Smooth muscle cell (in vitro differentiated cells): ENCODE measurements around the gene PDZRN4. TPM values are rescaled to one million over a fixed set of nuclear protein-coding genes. Genes with fewer than 3 reads are reported as not detected.

Experiments
- DNase-seq: peaks from one replicate; lab custom pipeline; 2025; ENCODE audit not compliant: unreplicated experiment; lab: John Stamatoyannopoulos, UW
- H2AFZ ChIP-seq: fragments of 200-600 bp; sonication (generic); 2 replicates; pipeline ENCODE4 v1.6.0; 2016; ENCODE audit warnings: antibody characterized with exemption, low read depth, mild to moderate bottlenecking
- H3F3A ChIP-seq: fragments of 200-600 bp; sonication (generic); 2 replicates; pipeline ENCODE4 v1.6.0; 2017; ENCODE audit warnings: antibody characterized with exemption, low read depth
- H3K27ac ChIP-seq: fragments of 200-600 bp; sonication (generic); 2 replicates; pipeline ENCODE4 v1.5.1; 2016; ENCODE audit warnings: low read depth, mild to moderate bottlenecking
- H3K27me3 ChIP-seq: fragments of 200-600 bp; sonication (generic); 2 replicates; pipeline ENCODE4 v1.6.1; 2016; ENCODE audit warnings: low read depth, mild to moderate bottlenecking
- H3K36me3 ChIP-seq: fragments of 200-600 bp; sonication (generic); 2 replicates; pipeline ENCODE4 v1.5.1; 2016; ENCODE audit warnings: low read depth
- H3K4me1 ChIP-seq: fragments of 200-600 bp; sonication (generic); 2 replicates; pipeline ENCODE4 v1.5.1; 2016; ENCODE audit warnings: low read depth
- H3K4me2 ChIP-seq: fragments of 200-600 bp; sonication (generic); 2 replicates; pipeline ENCODE4 v1.6.0; 2016; ENCODE audit warnings: mild to moderate bottlenecking
- H3K4me3 ChIP-seq: fragments of 200-600 bp; sonication (generic); 2 replicates; pipeline ENCODE4 v1.5.1; 2016; ENCODE audit warnings: mild to moderate bottlenecking
- H3K79me2 ChIP-seq: fragments of 200-600 bp; sonication (generic); 2 replicates; pipeline ENCODE4 v1.6.0; 2016; ENCODE audit warnings: low read depth, mild to moderate bottlenecking
- H3K9ac ChIP-seq: fragments of 200-600 bp; sonication (generic); 2 replicates; pipeline ENCODE4 v1.6.0; 2016; ENCODE audit warnings: low read depth
- H3K9me3 ChIP-seq: fragments of 200-600 bp; sonication (generic); replicated peaks from 2 replicates; pipeline ENCODE4 v1.5.1; 2016; ENCODE audit warnings: low read depth
- H4K20me1 ChIP-seq: fragments of 200-600 bp; sonication (generic); 2 replicates; pipeline ENCODE4 v1.6.0; 2016; ENCODE audit warnings: low read depth
- WGBS: methylation state at CpG from one replicate; pipeline ENCODE4 v1.1.7; 2016; ENCODE audit warnings: low lambda C conversion rate; 5-methylcytosine and 5-hydroxymethylcytosine counted together
- polyA plus RNA-seq: library from polyadenylated mRNA; unstranded; fragments of >200 nt; fragmentation: Nextera tagmentation; extraction: Ambion mirVana; gene quantifications from 2 replicates; pipeline ENCODE4 v1.2.1, GENCODE V29; 2016
- total RNA-seq: library from RNA; depleted of rRNA; stranded (reverse); fragments of >200 nt; gene quantifications from 2 replicates; pipeline ENCODE4 v1.2.3, GENCODE V29; 2014
- TF ChIP-seq, protein P1 (sequence below): fragments of 200-600 bp; sonication (generic); IDR thresholded peaks from 2 replicates; pipeline ENCODE4 v1.5.1; 2017; ENCODE audit warnings: borderline replicate concordance, mild to moderate bottlenecking, antibody characterized with exemption; ENCODE audit not compliant: insufficient read depth, poor library complexity, severe bottlenecking

The PDZRN4 gene
- total and polyA plus RNA-seq, 2 experiments from 2014 or later: 4.7 to 5.4 TPM

DNA sequence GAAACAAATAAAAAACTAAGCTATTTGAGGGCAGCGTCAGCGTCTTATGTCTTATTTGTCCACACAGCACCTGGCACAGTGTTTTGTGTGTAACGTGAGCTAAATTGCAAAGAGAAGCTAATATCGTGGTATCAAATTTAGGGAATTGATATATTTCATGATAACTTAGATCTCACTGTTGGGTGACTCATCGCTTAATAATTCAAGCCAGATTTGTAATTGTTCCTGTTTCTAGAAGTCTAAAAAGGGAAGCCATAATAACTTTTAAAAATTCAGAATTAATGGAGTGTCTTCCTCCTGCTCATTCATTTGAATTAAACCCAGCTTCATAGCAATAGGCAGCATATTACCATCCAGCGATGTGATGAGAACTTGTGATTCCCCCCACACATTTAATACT lies 214.7 kb downstream of the PDZRN4 start:
- Histone ChIP-seq H3K4me3 (no peak overlapping the region), H3F3A (no peaks in the 10 kb centered on the region), H2AFZ (no peak overlapping the region), H3K9ac (no peak overlapping the region), H4K20me1 (no peaks in the 10 kb centered on the region), H3K79me2 (no peaks in the 10 kb centered on the region), H3K27ac (no peak overlapping the region), H3K9me3 (no peaks in the 10 kb centered on the region), H3K36me3 (no peaks in the 10 kb centered on the region), H3K27me3 (no peaks in the 10 kb centered on the region), H3K4me1 (no peaks in the 10 kb centered on the region), H3K4me2 (no peak overlapping the region)
- DNase-seq: no peak
- 94% methylated on average over 6 of the region's 6 CpGs for WGBS
- TF ChIP-seq, protein P1, sequence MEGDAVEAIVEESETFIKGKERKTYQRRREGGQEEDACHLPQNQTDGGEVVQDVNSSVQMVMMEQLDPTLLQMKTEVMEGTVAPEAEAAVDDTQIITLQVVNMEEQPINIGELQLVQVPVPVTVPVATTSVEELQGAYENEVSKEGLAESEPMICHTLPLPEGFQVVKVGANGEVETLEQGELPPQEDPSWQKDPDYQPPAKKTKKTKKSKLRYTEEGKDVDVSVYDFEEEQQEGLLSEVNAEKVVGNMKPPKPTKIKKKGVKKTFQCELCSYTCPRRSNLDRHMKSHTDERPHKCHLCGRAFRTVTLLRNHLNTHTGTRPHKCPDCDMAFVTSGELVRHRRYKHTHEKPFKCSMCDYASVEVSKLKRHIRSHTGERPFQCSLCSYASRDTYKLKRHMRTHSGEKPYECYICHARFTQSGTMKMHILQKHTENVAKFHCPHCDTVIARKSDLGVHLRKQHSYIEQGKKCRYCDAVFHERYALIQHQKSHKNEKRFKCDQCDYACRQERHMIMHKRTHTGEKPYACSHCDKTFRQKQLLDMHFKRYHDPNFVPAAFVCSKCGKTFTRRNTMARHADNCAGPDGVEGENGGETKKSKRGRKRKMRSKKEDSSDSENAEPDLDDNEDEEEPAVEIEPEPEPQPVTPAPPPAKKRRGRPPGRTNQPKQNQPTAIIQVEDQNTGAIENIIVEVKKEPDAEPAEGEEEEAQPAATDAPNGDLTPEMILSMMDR: no peak

DNA sequence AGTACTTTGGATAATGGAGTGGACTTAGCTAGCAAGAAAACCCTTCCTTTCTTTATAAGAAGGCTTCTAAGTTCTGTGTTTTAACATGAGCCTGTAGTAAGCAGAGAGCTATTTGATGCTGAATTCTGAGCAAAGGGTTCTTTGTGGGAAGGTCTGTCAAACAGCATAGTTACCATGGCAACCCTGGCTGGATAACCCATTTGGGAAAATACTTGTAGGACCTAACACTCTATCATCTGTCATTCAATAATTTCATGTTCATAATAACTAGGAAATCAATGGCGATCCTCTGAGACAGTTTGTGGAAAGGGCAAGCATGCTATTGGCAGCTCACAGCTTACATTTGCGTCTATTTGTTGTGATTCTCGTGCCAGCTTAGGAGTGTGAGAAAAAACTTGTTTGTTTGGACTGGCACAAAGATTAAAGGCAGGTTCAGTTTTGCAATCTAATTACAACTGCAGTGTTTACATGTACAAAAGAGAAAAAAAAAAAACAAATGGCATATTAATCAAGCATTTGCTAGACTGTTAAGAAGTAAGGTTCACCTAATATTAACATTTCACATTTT lies 219.2 kb downstream of the PDZRN4 start:
- H3K36me3 ChIP-seq: no peaks in the 10 kb centered on the region
- H4K20me1 ChIP-seq: no peaks in the 10 kb centered on the region
- no peak overlapping the region for H3K4me2 ChIP-seq
- no peak overlapping the region for H3K9ac ChIP-seq
- H2AFZ ChIP-seq: no peak overlapping the region
- no peaks in the 10 kb centered on the region for H3K4me1 ChIP-seq
- H3K27ac ChIP-seq: no peak overlapping the region
- DNase-seq: no peak
- TF ChIP-seq, protein P1: no peak
- no peak overlapping the region for H3K4me3 ChIP-seq
- 88% methylated on average over 3 of the region's 3 CpGs for WGBS
- no peaks in the 10 kb centered on the region for H3K79me2 ChIP-seq
- no peaks in the 10 kb centered on the region for H3K27me3 ChIP-seq
- H3K9me3 ChIP-seq: no peaks in the 10 kb centered on the region
- H3F3A ChIP-seq: no peaks in the 10 kb centered on the region

DNA sequence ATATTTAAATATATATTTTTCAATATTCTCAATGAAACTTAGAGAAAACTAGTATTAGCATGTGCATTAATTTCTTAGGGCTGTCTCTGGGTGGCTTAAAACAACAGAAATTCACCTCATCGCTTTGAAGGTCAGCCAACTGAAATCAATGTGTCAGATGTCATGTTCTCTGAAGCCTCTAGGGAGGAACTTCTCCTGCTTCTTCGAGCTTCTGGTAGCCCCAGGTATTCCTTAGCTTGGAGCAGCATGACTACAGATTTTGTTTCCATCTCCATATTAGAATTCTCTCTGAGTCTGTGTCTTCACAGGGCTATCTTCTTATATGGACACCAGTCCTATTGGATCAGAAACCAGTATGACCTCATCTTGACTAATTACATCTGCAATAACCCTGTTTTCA lies 221.5 kb downstream of the PDZRN4 start:
- no peak for DNase-seq
- TF ChIP-seq, protein P1: no peak
- no peak overlapping the region for H3K4me3 ChIP-seq
- H3K79me2 ChIP-seq: no peaks in the 10 kb centered on the region
- H3K36me3 ChIP-seq: no peaks in the 10 kb centered on the region
- WGBS: 91% methylated on average over 2 of the region's 2 CpGs
- no peaks in the 10 kb centered on the region for H3F3A ChIP-seq
- no peak overlapping the region for H3K4me2 ChIP-seq
- H3K27me3 ChIP-seq: no peaks in the 10 kb centered on the region
- no peak overlapping the region for H2AFZ ChIP-seq
- no peak overlapping the region for H3K27ac ChIP-seq
- H3K9ac ChIP-seq: no peak overlapping the region
- H3K9me3 ChIP-seq: no peaks in the 10 kb centered on the region
- no peaks in the 10 kb centered on the region for H4K20me1 ChIP-seq
- no peaks in the 10 kb centered on the region for H3K4me1 ChIP-seq

DNA sequence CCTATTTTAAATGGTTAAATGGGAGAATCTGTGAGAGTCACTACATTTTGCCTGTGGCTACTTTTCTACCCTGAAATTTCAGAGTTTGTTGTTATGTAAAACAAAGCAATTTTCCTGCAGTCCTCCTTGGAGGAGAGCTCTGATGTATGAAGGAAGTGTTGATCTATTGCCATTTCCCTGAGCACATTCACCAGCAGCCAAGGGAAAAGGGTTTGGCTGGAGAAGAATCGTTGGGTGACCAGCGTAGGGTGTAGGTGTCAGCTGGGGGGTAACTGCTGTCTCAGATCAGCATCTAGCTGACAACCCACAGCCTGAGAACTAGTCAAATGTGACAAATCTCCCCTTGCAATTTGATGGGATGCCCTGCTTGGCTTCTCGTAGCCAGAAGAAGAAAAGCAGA lies 230.5 kb downstream of the PDZRN4 start:
- H3K36me3 ChIP-seq: no peaks in the 10 kb centered on the region
- no peaks in the 10 kb centered on the region for H3K79me2 ChIP-seq
- 73% methylated on average over 3 of the region's 3 CpGs for WGBS
- H3K9me3 ChIP-seq: no peaks in the 10 kb centered on the region
- H3F3A ChIP-seq: no peaks in the 10 kb centered on the region
- peaks cover 8% of the 10 kb centered on the region for H3K4me1 ChIP-seq
- H2AFZ ChIP-seq: no peak overlapping the region
- H3K9ac ChIP-seq: no peak overlapping the region
- TF ChIP-seq, protein P1: no peak
- no peaks in the 10 kb centered on the region for H3K27me3 ChIP-seq
- H4K20me1 ChIP-seq: no peaks in the 10 kb centered on the region
- H3K27ac ChIP-seq: no peak overlapping the region
- no peak overlapping the region for H3K4me2 ChIP-seq
- no peak overlapping the region for H3K4me3 ChIP-seq
- DNase-seq: no peak
